ENCODE measurements around the gene NOL9.

Gene NOL9

GRCh38 chr1:6519935-6520671 is 34.2 kb downstream of the NOL9 start:
- DNase-seq (ENCODE audit: low read depth) = peak; percentile 79

- DNase-seq (ENCODE audit: low read depth) = no peak
Observed at GRCh38 chr1:6519491-6519934, 34.8 kb downstream of the NOL9 start.

DNA sequence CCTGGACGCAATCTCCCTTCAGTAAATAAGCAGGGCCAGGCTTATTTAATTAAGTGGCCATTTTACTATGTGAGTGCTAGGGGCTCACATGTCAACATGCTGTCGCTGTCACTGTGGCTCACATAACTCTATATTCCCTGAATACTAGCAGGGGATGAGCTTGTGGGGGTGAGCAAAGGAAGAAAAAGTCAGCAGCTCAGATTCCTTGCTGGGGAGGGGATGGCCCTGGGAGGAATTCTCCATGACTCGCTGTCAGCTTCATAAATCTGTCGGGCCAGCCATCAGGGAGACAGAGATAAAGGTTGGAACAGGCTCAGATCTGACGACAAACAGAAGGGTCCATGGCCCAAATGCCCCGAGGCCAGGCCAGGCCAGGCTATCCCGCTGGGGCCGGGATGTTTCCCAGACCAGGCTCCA is 36.9 kb downstream of the NOL9 start:
- DNase-seq (ENCODE audit: low read depth) = peak; percentile 42

DNA sequence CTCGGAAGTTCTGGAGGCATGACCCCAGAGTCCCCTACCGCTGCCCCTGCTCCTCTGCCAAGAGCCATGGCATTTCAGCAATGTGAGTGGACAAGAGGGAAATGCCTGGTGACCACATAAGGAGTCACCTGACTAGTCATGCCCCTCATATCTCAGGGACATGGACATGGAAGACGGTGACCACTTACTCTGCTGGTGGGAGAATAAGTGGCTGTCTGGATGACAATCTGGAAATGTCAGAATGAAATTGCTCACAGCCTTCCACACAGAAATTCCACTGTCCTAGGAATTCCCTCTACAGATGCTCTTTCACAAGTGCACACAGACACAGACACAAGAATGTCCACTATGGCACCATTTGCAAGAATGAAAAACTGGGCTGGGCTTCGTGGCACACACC is 38.5 kb downstream of the NOL9 start:
- peak; percentile 61 for DNase-seq (ENCODE audit: low read depth)

DNA sequence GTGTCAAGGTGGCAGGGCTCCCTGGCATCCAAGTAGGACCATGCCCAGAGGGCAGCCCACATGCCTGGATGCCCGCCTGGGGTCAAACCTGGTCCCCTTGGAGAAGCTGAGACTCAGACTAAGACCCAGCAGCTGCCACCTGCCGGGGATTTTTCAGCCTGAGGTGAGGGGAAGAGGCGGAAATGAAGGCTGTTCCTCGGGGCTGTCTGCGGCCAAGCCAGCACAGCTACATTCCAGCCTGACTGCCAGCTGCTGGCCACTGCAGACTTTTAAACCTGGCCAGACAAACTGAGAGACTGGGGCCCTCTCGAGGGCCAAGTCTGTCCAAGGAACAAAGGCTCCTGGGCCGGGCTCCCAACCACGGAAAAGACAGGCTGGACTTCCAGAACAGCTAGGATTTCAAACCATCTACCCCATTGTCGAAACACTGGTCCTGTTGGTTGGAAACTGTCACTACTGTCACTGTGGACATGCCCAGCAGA is 41.0 kb downstream of the NOL9 start:
- no peak for DNase-seq (ENCODE audit: low read depth)

DNA sequence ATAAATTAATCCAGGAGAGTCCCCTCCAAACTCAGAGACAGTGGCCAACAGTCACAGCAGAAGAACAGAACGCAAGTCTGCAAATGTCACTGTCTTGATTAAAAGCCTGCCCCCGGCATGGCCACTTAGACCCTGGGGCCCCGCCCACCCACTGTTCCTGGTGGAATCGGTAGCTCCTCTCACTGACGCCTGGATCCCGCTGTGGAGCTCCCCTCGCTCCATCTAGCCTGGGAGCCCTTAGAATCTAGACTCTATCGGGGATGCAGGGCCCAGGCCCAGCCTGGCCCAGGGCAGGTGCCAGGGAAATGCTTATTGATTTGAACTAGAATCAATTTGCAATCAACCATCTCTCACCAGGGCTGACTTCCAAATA is 41.4 kb downstream of the NOL9 start:
- DNase-seq (ENCODE audit: low read depth) = no peak

DNA sequence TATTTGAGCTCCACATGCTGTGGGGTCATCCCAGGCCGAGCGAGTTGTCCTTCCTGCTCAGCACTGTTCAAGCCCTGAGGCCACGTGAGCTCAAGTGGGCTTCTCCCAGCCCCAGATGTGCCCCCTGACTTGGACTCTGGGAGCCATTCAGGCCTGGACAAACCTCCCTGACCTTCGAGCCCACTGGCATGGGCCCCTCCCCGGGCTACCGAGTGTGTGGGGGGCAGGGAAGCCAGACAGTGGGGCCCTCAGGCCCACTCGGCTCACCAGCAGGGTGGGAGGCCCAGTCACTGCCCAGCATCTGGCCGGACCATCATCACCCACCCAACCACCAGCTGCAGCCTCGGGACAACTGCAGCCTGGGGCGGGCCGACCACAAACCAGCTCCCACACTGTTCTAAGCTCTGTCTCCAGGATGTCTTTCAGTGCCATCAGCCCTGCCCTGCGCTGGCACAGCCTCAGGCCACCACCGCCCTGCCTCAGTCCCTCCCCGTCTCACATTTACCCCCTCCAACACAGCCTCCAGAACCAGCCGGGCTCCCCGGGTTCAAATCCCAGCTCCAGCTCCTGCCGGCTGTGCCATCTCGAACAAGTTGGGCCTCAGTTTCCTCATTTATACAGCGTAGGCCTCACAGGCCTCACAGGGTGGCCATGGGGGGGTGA is 41.9 kb downstream of the NOL9 start:
- DNase-seq (ENCODE audit: low read depth) = no peak

DNA sequence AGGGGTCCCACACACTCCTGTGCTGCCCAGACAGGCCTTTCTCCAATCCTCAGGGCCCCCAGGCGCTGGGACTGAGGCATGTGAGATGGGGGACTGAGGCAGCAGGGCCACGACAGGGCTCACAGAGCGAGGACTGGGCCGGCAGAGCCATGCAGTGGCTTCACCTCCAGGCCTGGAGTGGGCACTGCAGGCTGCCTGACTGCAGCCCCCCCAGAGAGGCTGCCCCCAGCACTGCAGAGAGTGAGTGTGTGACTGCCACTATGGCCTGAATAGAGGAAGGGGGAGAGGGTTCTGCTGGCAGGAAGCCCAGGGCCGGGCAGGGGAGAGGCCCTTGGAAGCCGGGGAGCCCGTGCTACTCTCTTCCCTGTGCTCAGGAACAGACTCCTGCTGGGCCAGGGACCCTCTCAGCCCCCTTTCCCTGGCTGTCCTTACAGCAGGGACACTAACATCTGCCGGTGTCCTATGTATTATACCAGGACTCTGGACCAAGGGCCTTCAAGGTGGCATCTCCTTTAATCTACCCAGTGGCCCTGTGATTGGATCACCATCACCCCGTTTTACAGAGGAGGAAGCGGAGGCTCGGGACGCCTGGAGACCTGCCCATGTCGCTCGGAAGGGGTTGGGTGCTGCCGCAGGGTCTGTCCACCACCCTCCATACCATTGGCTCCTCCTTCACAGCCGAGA is 42.6 kb downstream of the NOL9 start:
- no peak for DNase-seq (ENCODE audit: low read depth)

GRCh38 chr1:6511056-6511455 is 43.3 kb downstream of the NOL9 start:
- no peak for DNase-seq (ENCODE audit: low read depth)

GRCh38 chr1:6510493-6510892 is 43.8 kb downstream of the NOL9 start:
- DNase-seq (ENCODE audit: low read depth) = no peak

DNA sequence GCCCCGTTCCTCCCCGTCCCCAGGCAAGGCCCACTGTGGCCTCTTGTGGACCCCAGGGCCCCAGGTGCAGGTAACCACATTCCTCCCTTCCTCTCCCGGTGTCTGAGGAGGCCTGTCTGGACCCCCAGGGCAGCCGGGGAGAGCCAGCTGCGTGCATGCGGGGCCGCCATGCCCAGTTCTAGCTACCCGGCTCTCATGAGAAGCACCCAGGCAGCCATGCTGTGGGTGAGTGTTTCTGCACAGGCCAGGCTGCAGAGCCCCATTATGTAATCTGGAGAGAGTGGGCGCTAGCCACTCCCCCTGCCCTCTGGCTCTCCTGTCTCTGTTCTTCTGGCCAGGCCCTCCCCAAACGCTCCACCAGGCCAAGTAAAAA is 44.4 kb downstream of the NOL9 start:
- DNase-seq (ENCODE audit: low read depth) = no peak

GRCh38 chr1:6509220-6509918 is 44.9 kb downstream of the NOL9 start:
- no peak for DNase-seq (ENCODE audit: low read depth)

DNA sequence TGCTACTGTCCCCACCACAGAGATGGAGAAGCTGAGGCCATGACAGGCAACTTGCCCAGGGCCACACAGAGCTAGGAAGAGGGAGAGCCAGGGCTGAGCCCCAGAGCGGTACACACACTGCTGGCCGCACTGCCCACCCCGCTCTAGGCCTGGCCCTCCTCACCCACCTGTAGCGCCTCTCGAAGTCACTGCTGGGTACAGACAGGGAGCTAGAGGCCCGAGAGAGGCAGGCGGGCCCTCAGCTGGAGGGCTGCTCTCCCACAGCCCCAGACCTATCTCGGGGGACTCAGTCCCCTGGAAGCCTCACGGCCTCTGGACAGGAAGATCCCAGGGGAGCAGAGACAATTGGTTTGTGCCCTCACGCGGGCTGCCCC is 45.5 kb downstream of the NOL9 start:
- no peak for DNase-seq (ENCODE audit: low read depth)

GRCh38 chr1:6508154-6508815 is 46.0 kb downstream of the NOL9 start:
- DNase-seq (ENCODE audit: low read depth) = no peak

DNA sequence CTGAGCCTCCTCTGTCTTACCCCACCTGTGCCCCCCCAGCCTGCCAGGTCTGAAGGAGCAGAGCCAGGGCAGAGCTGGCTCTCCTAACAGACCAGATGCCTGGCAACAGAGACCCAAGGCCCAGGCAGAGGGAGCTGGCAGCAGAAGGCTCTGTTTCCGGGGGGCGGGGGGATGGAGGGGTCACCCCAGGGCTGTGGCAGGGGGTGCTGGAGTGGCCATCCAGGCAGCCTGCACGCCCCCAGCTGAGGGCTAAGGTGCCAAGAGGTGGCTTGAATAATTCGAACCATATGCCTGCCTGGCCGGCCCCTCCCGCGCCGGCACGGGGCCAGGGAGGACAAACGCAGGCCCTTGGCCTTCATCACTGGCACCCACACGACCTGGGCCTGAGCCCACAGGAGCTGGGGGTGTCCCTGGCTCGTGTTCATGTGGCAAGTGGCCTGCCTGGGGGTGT is 46.8 kb downstream of the NOL9 start:
- DNase-seq (ENCODE audit: low read depth) = no peak

GRCh38 chr1:6507037-6507428 is 47.3 kb downstream of the NOL9 start:
- no peak for DNase-seq (ENCODE audit: low read depth)

DNA sequence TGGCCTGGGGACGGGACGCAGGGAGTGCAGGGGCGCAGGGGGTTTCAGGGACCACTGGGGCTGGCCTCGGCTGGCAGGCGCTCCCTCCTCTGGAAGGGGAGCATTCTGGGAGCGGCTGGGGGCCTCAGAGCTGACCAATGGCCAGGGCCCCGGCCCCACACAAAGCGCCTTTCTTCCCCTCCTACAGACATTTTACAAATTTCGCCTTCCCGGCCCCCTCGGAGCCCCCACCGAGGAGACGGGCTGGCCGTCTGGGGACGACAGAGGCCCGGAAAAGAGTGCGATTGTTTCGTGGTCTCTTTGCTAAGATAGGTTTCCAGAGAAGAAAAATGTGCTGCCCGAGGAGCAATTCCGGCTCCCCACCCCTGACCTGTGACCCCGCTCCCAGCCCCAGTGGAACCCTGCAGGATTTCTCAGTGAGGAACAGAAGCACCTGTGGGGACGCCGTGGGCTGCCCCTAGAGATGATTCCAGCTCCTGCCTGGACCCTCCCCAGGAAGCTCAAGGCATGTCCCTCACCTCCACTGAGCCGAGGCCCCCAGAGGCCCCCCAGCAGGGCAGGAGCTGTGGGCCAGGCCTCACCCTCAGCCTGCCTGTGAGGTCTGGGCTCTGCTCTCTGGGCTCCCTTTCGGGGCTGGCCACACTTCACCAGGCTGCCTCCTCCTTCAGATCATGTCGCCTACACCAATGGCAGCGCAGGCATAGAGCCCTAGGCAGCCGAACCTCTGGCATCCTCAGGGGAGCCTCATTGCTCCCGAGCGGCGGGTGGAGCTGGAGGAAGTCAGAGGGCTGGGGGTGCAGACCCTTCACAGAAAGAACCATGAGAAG is 47.9 kb downstream of the NOL9 start:
- DNase-seq (ENCODE audit: low read depth) = no peak

GRCh38 chr1:6505367-6506209 is 48.7 kb downstream of the NOL9 start:
- DNase-seq (ENCODE audit: low read depth) = no peak

DNA sequence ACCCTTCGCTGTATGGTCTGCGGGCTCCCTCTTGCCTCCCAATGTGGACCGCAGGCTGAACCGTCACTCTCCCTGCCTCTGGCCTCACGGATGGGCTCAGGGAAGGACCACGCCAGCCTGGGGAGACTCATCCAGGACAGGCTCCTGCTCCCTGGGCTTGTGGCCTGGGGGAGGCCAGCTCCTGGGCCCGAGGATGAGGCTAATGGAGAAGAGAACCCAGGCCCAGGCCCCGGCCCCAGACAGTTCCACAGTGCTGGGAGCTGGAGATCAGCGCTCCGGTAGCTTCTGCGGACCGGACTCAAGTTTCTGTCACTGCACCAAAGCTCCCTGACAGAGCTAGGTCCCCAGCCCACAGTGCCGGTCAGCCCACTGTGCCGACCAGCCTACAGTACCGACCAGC is 49.4 kb downstream of the NOL9 start:
- no peak for DNase-seq (ENCODE audit: low read depth)

Data from ELR (cell line).